Fibroblast of skin of left biceps (primary cell): ENCODE measurements around the gene LRP5.
"Not testable (repeated sequence)": the region's sequence is repeated elsewhere in the genome, so short reads cannot be mapped to it uniquely, and the experiment has no call there.

Source experiments
- DNase-seq, 2 experiments: peaks; one replicate each; pipeline ENCODE4 v3.0.0-alpha.2; 2013; ENCODE audit warnings: low read depth in 2 of 2

The LRP5 gene

DNA sequence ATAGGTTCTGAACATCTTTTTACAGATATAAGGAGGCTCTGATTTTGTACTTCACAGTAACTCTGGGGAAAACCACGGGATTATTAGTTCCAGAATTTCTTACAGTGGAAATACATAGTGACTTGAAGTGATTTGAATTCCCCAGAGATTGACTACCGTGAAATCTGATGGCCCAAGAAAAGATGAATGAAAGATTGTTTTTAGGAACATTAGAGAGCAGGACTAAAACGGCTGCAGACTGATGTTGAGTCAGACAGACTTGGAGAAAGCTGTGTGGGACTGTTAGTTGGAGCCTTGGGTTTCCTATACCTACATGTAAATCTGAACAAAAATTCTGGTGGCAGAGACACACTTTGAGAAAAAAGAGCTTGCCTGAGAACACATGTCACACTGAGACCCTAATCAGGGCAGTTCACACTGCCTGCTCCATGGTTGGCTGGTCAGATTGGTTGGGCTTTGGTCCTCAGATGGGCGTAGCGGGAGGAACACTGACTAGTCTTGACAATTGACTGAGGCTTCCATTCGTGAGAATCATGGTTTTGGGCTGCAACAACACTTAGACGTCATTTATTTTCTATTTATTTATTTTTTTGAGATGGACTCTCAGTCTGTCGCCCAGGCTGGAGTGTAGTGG, 154.9 kb downstream of the LRP5 start:
- DNase-seq: no peak

DNA sequence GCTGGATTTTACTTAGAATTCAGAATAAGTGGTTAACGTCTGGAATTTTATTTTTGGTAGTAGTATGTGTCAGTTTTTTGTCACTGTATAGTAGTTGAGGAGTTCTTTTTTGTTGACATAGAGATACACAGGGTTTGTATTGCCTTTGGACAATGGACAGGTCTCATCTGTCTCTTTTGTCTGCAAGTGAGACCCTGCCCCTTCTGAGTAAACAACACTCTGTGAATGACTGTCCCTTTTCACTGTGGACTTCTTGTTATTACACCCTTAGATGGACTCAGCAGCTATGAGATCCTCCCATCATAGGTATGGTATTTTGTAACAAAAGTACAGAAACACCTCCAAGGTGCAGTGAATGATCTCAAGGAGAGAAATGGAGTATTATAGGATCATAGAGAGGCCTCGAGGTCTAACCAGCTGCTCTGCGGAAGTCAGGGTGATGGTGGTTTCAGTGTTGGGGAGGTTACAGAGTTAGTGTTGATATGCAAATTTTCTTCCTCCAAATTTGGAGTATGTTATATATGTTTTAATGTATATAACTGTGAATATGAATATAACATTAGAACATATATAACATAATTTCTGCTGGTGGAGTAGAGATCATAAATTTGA, 155.9 kb downstream of the LRP5 start:
- DNase-seq: no peak

DNA sequence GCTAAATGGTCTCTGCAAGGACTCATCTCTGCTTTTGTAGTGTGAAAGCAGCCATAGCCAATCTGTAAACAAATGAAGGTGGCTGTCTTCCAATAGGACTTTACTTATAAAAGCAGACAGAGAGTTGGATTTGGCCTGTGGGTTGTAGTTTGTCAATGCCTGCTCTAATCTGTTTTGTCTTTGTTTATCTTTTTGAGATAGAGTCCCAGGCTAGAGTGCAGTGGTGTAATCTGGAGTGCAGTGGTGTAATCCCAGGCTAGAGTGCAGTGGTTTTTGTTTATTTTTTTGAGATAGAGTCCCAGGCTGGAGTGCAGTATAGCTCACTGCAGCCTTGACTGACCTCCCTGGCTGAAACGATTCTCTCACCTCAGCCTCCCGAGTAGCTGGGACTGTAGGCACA, 156.7 kb downstream of the LRP5 start:
- no peak for DNase-seq

DNA sequence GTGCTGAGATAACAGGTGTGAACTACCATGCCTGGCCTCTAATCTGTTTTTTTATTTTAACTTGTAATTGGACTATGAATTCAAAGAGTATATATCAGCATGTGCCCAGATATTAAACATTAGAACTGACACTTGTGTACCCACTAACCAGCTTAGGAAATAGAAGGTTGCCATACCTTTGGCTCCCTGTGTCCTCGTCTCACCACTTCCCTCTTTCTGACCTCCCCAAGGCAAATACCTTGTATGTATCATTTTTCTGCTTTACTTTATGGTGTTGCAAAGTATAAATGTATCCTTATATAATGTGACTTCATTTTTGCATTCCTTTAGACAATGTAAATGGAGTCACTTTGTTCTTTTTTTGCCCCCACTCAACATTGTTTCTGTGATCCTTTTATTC, 157.3 kb downstream of the LRP5 start:
- DNase-seq: no peak

DNA sequence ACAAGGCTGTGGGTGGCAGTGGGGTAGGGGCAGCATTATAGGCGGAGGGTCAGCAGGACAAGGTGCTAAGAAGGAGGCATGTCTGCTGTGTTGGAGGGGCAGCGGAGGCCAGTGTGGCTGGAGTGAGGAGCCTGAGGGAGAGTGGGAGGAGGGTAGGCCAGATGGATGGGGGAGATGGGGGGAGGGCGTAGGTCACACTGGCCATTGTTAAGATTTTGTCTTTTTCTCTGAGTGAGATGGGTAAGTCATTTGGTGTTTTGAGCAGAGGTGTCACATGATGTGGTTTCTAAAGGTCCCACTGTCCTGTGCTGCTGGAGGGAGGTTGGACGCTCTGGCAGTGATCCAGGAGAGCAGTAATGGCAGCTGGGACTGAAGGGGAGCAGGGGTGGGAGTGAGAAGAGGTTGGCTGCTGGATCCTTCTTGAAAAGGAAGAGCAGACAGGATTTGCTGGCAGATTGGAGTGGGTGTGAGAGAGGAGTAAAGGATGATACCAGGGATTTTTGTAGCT, 158.0 kb downstream of the LRP5 start:
- no peak for DNase-seq

DNA sequence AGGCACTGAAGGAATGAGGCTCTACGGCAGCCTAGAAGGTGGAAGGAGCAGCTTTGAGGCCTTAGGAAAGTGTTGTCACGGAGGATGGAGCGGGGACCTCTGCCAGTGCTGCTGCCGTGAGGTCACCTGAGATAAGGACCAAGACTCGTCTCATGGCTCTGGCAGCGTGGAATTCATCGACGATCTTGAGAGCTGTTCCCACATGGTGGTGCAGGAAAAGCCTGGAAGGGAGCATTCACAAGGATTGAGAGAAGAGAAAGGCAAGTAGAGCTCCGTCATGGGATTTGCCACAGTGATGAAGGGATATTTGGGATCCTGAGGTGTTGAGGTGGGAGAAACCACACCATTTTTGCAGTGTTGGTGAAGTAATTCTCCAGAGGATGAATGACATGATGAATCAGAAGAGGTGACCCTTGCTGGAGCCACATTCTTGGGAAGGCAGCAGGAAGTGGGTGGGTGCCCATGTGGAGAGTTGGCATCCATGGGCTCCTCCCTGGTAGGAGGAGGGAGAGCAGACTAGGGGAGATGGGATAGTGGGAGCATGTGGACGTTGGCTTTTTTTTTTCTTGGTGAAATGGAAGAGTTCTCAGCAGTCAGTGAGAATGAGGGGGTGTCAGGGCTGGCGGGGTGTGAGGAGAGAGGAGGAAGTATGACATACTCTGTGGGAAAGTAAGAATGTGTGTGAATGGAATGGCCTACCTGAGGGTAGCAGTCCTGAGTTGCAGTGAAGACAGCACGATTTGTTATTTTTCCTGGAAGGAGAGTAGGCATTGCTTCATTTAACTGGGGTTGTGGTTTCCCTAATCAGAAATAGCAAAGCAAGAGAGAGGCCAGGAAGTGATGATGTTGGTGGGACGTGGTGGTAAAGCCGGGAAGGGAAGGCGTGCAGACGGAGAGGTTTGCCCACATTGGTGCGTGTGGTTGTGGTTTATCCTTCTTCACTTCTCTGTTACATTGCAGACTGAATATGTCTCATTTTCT, 159.3 kb downstream of the LRP5 start:
- DNase-seq: peak in 1 of 2 experiments; percentile 10

DNA sequence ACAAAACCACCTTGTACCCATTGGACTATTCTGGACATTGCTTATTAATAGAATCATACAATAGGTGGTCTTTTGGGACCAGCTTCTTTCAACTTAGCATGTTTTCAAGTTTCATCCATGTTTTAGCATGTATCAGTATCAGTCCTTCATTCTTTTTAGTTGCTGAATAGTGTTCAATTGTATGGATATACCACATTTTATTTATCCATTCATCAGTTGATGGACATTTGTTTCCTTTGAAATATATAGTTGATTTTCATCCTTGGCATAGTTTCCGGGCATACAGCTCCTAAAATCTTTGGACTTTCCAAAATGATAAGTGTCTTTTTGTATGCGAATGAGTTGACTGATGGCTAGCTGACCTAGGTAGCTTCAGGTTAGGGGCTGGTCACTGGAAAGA, 160.4 kb downstream of the LRP5 start:
- DNase-seq: no peak

DNA sequence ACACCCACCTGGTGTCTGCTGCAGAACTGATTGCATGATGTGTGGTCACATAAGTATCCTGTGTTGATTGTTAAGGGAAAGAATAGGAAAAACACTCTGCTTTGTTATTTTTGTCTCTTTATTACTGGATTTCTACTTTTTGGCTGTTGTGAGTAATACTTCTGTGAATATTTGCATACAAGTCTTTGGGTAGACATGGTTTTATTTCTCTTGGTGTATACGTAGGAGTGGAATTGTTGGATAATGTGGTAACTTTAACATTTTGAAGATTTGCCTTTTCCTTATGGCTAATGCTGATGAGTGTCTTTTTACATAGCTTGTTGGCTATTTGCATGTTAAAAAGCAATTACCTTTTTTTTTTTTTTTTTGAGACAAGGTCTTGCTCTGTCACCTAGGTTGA, 161.3 kb downstream of the LRP5 start:
- DNase-seq: no peak

DNA sequence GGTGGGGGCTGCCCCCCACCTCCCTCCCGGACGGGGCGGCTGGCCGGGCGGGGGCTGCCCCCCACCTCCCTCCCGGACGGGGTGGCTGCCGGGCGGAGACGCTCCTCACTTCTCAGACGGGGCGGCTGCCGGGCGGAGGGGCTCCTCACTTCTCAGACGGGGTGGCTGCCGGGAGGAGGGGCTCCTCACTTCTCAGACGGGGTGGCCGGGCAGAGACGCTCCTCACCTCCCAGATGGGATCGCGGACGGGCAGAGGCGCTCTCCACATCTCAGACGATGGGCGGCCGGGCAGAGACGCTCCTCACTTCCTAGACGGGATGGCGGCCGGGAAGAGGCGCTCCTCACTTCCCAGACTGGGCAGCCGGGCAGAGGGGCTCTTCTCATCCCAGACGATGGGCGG, 163.2 kb downstream of the LRP5 start:
- not testable (repeated sequence) for DNase-seq

DNA sequence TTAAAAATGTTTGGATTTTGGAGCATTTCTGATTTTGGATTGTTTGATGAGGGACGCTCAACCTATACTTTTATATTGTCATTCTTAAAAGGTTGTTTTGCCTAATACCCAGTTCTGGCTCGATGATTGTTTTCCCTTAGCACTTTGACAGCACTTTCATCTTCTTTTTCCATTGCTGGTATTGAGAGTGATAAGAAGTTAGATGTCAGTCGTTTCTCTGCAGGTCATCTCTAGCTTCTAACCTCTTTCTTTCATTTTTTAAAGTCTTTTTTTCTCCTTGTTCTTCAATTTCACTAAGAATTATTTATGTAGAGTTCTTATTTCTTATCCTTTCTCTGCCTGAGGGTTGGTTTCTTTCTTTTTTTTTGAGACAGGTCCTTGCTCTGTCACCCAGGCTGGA, 167.0 kb downstream of the LRP5 start:
- DNase-seq: no peak

DNA sequence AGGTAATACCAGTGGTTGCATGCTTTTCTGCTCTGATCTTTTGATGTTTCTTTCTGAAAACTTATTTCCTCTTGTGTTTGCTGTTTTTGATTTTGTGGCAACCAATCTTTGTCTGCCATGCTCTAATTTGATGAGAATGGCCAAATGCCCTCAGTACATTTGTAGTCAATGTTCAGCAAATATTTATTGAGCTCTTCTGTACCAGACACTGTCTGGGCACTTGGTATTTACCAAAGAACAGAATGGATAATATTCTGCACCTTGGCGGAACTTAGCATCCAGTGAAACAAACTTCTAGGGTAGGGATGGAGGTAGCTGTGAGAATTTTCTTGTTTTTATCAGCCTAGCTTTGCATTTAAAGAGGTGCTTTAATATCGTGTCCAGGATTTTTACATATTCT, 167.8 kb downstream of the LRP5 start:
- no peak for DNase-seq

DNA sequence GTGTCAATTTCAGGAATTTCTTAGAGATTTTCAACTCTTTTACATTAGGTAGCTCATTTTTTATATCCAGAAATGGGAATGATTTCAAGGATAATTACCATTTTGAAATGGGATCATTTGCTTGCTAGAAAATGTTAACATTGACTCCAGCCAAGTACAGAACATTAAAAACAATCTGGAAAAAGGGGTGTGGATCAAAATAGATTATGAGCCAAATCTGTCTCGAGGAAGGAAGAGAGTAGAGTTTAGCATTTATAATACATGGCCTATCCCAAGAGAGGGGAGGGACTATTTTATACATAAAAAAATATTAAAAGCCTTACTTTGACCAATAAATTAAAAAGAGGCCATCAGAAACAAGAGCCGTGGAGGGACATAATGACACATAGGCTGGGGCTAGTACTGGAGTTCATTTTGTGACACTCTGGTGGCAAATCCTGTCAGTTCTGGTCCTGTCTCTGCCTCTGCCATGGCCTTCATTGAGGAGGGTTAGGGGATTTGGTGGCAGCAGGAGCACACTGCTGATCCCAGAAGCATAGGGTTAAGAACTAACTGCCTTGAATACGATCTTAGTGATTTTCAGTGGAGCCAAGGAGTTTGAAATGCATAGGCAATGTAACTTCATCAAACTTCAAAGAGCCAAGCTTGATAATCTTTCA, 168.6 kb downstream of the LRP5 start:
- DNase-seq: no peak

DNA sequence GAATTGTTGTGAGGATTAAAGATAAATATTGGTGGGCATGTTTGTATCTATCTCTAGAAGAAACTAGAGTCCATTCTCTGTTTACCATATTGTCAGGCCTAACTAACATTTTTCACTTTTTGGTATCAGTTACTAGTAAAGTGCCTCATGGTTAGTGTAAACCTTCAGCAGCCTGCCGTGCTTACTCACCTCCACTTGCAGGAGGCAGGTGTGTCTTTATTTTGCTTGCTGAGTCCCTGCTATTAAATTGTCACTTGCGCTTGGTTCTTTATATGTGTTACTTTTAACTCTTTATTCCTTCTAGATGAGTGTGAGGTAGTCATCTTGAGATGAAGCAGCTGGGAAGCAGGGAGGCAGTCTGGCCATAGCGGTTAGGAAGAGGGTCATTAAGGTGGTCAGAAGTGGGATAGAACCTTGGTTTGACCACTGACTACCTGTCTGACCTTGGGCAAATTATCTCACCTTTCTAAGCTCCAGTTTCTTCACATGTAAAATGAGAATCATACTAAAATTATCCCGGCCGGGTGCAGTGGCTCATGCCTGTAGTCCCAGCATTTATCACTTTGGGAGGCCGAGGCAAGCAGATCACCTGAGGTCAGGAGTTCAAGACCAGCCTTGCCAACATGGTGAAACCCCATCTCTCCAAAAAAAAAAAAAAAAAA, 169.3 kb downstream of the LRP5 start:
- DNase-seq: no peak

DNA sequence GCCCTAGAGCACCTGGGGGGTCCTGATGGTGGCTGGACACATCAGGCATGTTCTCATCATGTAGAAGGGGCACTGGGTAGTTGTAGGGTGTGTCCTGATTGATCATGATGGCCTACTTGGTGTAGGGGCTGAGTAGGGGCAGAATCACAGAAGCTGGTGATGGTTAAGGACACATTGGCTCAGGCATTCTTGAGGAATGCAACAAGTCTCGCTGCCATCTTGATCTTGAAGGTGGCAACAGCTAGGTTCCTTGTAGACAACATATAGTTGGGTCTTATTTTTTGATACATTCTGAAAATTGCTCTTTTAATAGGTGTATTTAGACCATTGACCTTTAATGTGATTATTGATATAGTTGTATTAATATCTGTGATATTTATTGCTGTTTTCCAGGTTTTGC, 176.2 kb downstream of the LRP5 start:
- no peak for DNase-seq

DNA sequence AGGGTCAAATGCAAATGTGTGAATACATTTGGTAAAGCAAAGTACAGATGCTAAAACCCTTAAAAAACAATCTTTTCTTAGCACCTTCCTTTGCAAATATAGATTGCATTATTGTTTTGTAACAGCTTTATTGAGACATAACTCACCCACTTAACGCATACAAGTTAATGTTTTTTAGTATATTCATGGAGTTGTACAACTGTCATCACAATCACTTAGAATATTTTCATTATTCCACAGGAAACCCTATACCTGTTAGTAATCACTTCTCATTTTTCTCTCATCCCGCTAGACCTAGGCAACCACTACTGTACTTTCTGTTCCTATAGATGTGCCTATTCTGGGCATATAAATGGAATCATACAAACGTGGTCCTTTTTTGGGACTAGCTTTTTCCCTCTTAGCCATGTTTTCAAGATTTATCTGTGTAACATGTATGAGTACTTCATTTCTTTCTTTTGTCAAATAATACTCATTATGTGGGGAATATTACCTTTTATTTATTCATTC, 182.9 kb downstream of the LRP5 start:
- no peak for DNase-seq

DNA sequence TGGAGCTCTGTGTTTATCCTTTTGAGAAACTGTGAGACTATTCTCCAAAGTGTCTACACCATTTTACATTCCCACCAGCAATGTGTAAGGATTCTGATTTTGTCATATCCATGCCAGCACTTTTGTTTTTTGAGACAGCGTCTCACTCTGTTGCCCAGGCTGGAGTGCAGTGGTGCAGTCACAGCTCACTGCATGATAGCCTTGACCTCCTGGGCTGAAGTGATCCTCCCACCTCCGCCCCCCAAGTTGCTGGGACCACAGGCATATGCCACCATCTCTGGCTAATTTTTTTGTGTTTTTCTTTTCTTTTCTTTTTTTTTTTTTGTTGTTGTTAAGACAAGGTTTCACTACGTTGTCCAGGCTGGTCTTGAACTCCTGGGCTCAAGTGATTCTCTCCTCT, 183.5 kb downstream of the LRP5 start:
- no peak for DNase-seq

DNA sequence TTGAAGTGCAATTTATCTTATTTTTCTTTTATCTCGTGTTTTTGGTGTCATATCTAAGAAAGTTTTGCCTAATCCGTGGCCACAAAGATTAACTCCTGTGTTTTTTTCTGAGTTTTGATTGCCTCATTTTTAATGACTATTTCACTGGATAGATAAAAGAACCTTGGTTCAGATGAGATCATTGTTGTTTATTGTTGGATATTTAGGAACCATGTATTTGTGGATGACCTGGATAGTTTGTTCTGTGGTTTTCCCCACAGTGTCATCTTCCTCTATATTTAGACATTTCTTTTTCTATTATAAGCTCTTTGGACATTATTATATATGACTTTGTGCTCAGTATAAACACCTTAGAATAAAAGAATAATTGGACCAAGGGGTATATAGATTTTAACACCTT, 185.4 kb downstream of the LRP5 start:
- no peak for DNase-seq

DNA sequence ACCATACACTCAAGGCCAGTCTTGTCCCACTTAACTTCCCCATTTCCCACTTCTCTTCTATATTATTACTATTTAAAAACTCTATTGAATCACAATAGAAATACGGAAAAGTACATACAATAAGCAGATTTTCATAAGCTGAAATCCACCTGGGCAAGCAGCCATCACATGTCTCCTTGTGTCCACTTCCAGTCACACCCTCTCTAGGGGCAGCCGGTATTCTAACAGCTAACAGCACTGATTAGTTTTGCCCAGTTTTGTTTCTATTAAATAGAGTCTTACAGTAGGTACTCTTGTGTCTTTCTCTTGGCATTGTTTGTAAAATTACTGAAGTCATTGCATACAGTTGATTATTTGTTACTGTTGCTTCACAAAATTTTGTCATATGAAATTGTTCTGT, 185.9 kb downstream of the LRP5 start:
- no peak for DNase-seq
